Measurements from ENCODE around the gene KRT75. TPM values are rescaled to one million over a fixed set of nuclear protein-coding genes. Genes with fewer than 3 reads are reported as not detected.

Gene KRT75
- total and polyA plus RNA-seq, 2 of the 4 experiments (the other 2 are of a cell fraction) = not detected

DNA sequence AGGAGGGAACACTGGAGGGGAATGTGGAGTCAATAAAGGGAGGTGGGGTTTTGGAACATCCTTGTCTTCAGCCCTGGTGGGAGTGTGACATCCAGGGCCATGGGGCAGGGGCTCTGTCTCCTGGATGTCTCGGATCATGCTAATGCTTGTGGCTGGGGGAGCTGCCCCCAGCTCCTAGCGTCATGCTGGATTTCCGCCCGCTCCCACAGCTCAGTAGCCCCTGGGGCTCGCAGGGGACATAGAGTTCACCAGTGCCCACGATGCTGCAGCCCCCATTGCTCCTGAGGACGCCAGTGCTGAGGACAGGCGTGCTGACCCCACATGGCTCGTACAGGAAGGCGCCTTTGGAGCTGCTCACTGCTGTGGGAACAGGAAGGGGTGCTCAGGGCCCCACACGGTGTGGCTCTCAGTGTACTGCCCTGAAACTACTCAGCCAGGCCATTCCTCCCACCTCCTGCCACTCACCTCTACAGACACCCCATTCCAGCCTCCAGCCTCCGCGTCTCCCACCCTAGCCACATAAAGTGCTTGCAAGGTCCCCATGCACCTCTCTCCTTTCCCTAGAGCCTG lies 39.2 kb downstream of the KRT75 start:
- H3K27me3 ChIP-seq (ENCODE audit: control insufficient read depth, insufficient read depth, low read length) = peaks cover 42% of the 10 kb centered on the region
- H2AFZ ChIP-seq (replicated peaks; ENCODE audit: low read length, poor library complexity) = no peak overlapping the region
- intact Hi-C loops (cut with micrococcal nuclease) (loop anchor here (5.0 kb wide), 1 partner anchor 477 kb away; no protein-coding TSS in a partner anchor), in situ Hi-C loops (cut with MboI; ENCODE audit: low sequenced_read_pairs) (no loop called here), dilution Hi-C loops (cut with HindIII; ENCODE audit: low sequenced_read_pairs, unreplicated experiment) (no loop called here)
- no peak overlapping the region for H3K4ac ChIP-seq (ENCODE audit: low read depth, low read length)
- H3K79me1 ChIP-seq (ENCODE audit: low read depth in 1 of 2, low read length in 2 of 2) = no peaks in the 10 kb centered on the region
- no peak overlapping the region for H4K8ac ChIP-seq (ENCODE audit: low read depth in 2 of 2, low read length in 2 of 2)
- no peak overlapping the region for H2BK20ac ChIP-seq (ENCODE audit: low read depth, low read length)
- H3K9me1 ChIP-seq (ENCODE audit: insufficient read depth, low read length) = no peaks in the 10 kb centered on the region
- no TSS peak for BruUV-seq (replicated peaks)
- H2BK5ac ChIP-seq (ENCODE audit: low read depth, low read length, poor library complexity, severe bottlenecking) = no peak overlapping the region
- POLR2A ChIA-PET (ENCODE audit: unreplicated experiment) = no interaction called here
- H2BK15ac ChIP-seq (ENCODE audit: low read depth, low read length) = no peak overlapping the region
- no peak overlapping the region for H3K56ac ChIP-seq (ENCODE audit: extremely low read depth, insufficient read depth, low read length)
- no peaks in the 10 kb centered on the region for H3K9me3 ChIP-seq (ENCODE audit: control insufficient read depth, insufficient read depth, low read length)
- no peaks in the 10 kb centered on the region for H3K36me3 ChIP-seq (ENCODE audit: control insufficient read depth, insufficient read depth, low read length)
- H3K18ac ChIP-seq (ENCODE audit: low read depth, low read length) = no peak overlapping the region
- H3K14ac ChIP-seq (replicated peaks; ENCODE audit: low read depth, low read length) = no peak overlapping the region
- H2AK9ac ChIP-seq (replicated peaks; ENCODE audit: low read depth, low read length, poor library complexity) = no peak overlapping the region
- H4K20me1 ChIP-seq (ENCODE audit: insufficient read depth, low read length) = no peaks in the 10 kb centered on the region
- H2AK5ac ChIP-seq (ENCODE audit: low read depth, low read length) = no peak overlapping the region
- ATAC-seq (ENCODE audit: low read depth) (no peak), DNase-seq (no peak)
- no peak overlapping the region for H3K23ac ChIP-seq (ENCODE audit: low read depth, low read length)
- CTCF ChIA-PET = no interaction called here
- H4K91ac ChIP-seq (ENCODE audit: insufficient read depth, low read depth, low read length) = no peak overlapping the region
- H2BK120ac ChIP-seq (ENCODE audit: low read depth, low read length) = no peak overlapping the region
- H4K5ac ChIP-seq (ENCODE audit: low read depth, low read length) = no peak overlapping the region
- no peak overlapping the region for H3K4me2 ChIP-seq (ENCODE audit: low read depth, low read length)
- H3K9ac ChIP-seq (ENCODE audit: low read depth, low read length) = no peak overlapping the region
- WGBS, 2 experiments (ENCODE audit: extremely low coverage in 2 of 2, insufficient read length in 1 of 2) = 70% methylated on average over 8 of the region's 13 CpGs; no CpG with 5 or more reads in 1 of the 2 experiments
- TF ChIP-seq RCOR1 (IDR thresholded peaks at IDR 0.05; ENCODE audit: insufficient replicate concordance, low read length) (no peak), SMC3 (IDR thresholded peaks at IDR 0.05; ENCODE audit: low read depth, low read length) (no peak), MAFK (IDR thresholded peaks at IDR 0.05; ENCODE audit: low read depth, low read length) (no peak), NFE2L2 (IDR thresholded peaks at IDR 0.05; ENCODE audit: low read depth, low read length) (no peak), RFX5 (IDR thresholded peaks at IDR 0.05; ENCODE audit: low read depth, low read length) (no peak), RAD21 (IDR thresholded peaks at IDR 0.05; ENCODE audit: low read length) (no peak), CEBPB (IDR thresholded peaks at IDR 0.05; ENCODE audit: low read depth, low read length) (no peak), MAZ (IDR thresholded peaks at IDR 0.05; ENCODE audit: borderline replicate concordance, low read depth, low read length) (no peak), POLR2A (IDR thresholded peaks at IDR 0.05; ENCODE audit: low read depth, low read length) (no peak)
- TF ChIP-seq, protein P1, sequence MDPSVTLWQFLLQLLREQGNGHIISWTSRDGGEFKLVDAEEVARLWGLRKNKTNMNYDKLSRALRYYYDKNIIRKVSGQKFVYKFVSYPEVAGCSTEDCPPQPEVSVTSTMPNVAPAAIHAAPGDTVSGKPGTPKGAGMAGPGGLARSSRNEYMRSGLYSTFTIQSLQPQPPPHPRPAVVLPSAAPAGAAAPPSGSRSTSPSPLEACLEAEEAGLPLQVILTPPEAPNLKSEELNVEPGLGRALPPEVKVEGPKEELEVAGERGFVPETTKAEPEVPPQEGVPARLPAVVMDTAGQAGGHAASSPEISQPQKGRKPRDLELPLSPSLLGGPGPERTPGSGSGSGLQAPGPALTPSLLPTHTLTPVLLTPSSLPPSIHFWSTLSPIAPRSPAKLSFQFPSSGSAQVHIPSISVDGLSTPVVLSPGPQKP (IDR thresholded peaks at IDR 0.05; ENCODE audit: borderline replicate concordance, low read depth, low read length) = no peak
- TF ChIP-seq, protein P2, sequence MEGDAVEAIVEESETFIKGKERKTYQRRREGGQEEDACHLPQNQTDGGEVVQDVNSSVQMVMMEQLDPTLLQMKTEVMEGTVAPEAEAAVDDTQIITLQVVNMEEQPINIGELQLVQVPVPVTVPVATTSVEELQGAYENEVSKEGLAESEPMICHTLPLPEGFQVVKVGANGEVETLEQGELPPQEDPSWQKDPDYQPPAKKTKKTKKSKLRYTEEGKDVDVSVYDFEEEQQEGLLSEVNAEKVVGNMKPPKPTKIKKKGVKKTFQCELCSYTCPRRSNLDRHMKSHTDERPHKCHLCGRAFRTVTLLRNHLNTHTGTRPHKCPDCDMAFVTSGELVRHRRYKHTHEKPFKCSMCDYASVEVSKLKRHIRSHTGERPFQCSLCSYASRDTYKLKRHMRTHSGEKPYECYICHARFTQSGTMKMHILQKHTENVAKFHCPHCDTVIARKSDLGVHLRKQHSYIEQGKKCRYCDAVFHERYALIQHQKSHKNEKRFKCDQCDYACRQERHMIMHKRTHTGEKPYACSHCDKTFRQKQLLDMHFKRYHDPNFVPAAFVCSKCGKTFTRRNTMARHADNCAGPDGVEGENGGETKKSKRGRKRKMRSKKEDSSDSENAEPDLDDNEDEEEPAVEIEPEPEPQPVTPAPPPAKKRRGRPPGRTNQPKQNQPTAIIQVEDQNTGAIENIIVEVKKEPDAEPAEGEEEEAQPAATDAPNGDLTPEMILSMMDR (conservative IDR thresholded peaks at IDR 0.05; ENCODE audit: low read depth, low read length) = no peak
- H3K4me1 ChIP-seq (ENCODE audit: control insufficient read depth, insufficient read depth, low read length) = no peaks in the 10 kb centered on the region
- no peak overlapping the region for H3K4me3 ChIP-seq (ENCODE audit: insufficient read depth, low read depth, low read length)
- no peak overlapping the region for H3K27ac ChIP-seq (ENCODE audit: insufficient read depth, low read length)

Data from IMR-90 (cell line).